NCI-H510A treated with DMSO at 0.1 percent for 48 hours (cell line): ENCODE results near the gene GABARAP.

Source experiments
- DNase-seq: peaks from one replicate; lab custom pipeline; 2025; lab: John Stamatoyannopoulos, UW

The GABARAP gene

GRCh38 chr17:7241783-7242716 lies at the start of gene GABARAP:
TSS of gene GABARAP (minus strand) at chr17:7242449. CDS start at chr17:7242330, 119 bp downstream.
- DNase-seq: peak; percentile 93

GRCh38 chr17:7290685-7291084 lies 48.4 kb upstream of the GABARAP start:
- DNase-seq: no peak

- no peak for DNase-seq
Observed at GRCh38 chr17:7290166-7290565, 47.9 kb upstream of the GABARAP start.

- no peak for DNase-seq
Observed at GRCh38 chr17:7289256-7290032, 47.2 kb upstream of the GABARAP start.

GRCh38 chr17:7285679-7286078 lies 43.4 kb upstream of the GABARAP start:
- DNase-seq: no peak

GRCh38 chr17:7284911-7285310 lies 42.7 kb upstream of the GABARAP start:
- no peak for DNase-seq

GRCh38 chr17:7283471-7284216 lies 41.4 kb upstream of the GABARAP start:
- no peak for DNase-seq

GRCh38 chr17:7282752-7283321 lies 40.6 kb upstream of the GABARAP start:
- no peak for DNase-seq

GRCh38 chr17:7281953-7282751 lies 39.9 kb upstream of the GABARAP start:
- DNase-seq: no peak

- DNase-seq: peak; percentile 76
Observed at GRCh38 chr17:7281074-7281952, 39.1 kb upstream of the GABARAP start, which contains the start of gene SLC2A4. TSS of gene SLC2A4 (plus strand) at chr17:7281718. CDS start at chr17:7281935, 217 bp downstream.

GRCh38 chr17:7280519-7281073 lies 38.3 kb upstream of the GABARAP start:
- DNase-seq: peak; percentile 89

GRCh38 chr17:7279448-7279847 lies 37.2 kb upstream of the GABARAP start:
- DNase-seq: no peak

- DNase-seq: no peak
Observed at GRCh38 chr17:7266784-7267183, 24.5 kb upstream of the GABARAP start.

- DNase-seq: no peak
Observed at GRCh38 chr17:7263801-7264078, 21.5 kb upstream of the GABARAP start.

- peak; percentile 72 for DNase-seq
Observed at GRCh38 chr17:7262935-7263800, 20.9 kb upstream of the GABARAP start.

- peak; percentile 88 for DNase-seq
Observed at GRCh38 chr17:7262192-7262934, 20.1 kb upstream of the GABARAP start, which contains the start of gene CLDN7. TSS of gene CLDN7 (minus strand) at chr17:7262478. CDS start at chr17:7262043, 435 bp downstream.

- DNase-seq: no peak
Observed at GRCh38 chr17:7261379-7262191, 19.3 kb upstream of the GABARAP start.
